Liver (tissue), 9 donors: ENCODE measurements around the gene TMTC4. TPM values are rescaled to one million over a fixed set of nuclear protein-coding genes. Genes with fewer than 3 reads are reported as not detected.

Source experiments
- DNase-seq: peaks from one replicate; pipeline ENCODE4 v3.0.0-alpha.2; 2017; ENCODE audit warnings: low spot score
- H3K27ac ChIP-seq, 2 donors: one replicate each; pipeline ENCODE4 v1.7.0; 2013; ENCODE audit warnings: inconsistent platforms in 2 of 2, low read length in 2 of 2, control low read depth in 1 of 2, low read depth in 1 of 2, mild to moderate bottlenecking in 1 of 2
- H3K27me3 ChIP-seq, 4 donors: one replicate each; pipeline versions ENCODE4 v1.6.1 to v1.7.0; 2013; ENCODE audit warnings: low read length in 3 of 4, inconsistent platforms in 1 of 4, mild to moderate bottlenecking in 1 of 4, moderate library complexity in 1 of 4; ENCODE audit not compliant: control insufficient read depth in 4 of 4, insufficient read depth in 4 of 4
- H3K36me3 ChIP-seq, 4 donors: one replicate each; pipeline versions ENCODE4 v1.6.1 to v1.7.0; 2013; ENCODE audit warnings: low read length in 3 of 4, mild to moderate bottlenecking in 3 of 4, low read depth in 1 of 4, moderate library complexity in 1 of 4; ENCODE audit not compliant: control insufficient read depth in 4 of 4, insufficient read depth in 3 of 4
- H3K4me1 ChIP-seq, 4 donors: one replicate each; pipeline versions ENCODE4 v1.6.1 to v1.7.0; 2013; ENCODE audit warnings: low read length in 3 of 4, mild to moderate bottlenecking in 3 of 4, moderate library complexity in 1 of 4; ENCODE audit not compliant: control insufficient read depth in 4 of 4, insufficient read depth in 4 of 4
- H3K4me3 ChIP-seq, 3 donors: one replicate each; pipeline versions ENCODE4 v1.6.1 to v1.7.0; 2013; ENCODE audit warnings: low read length in 3 of 3, control low read depth in 1 of 3, low read depth in 1 of 3, mild to moderate bottlenecking in 1 of 3
- H3K9ac ChIP-seq, 2 donors: one replicate each; pipeline ENCODE4 v1.7.0; 2013; ENCODE audit warnings: low read length in 2 of 2, mild to moderate bottlenecking in 2 of 2, moderate library complexity in 2 of 2, control low read depth in 1 of 2, low read depth in 1 of 2
- H3K9me3 ChIP-seq, 4 donors: one replicate each; pipeline versions ENCODE4 v1.6.1 to v1.7.0; 2013; ENCODE audit warnings: low read length in 3 of 4; ENCODE audit not compliant: control insufficient read depth in 4 of 4
- ATF3 ChIP-seq: IDR thresholded peaks from 2 replicates; pipeline ENCODE4 v1.6.1; 2016; ENCODE audit warnings: antibody characterized with exemption
- CTCF ChIP-seq: fragments of 150-350 bp; IDR thresholded peaks from 2 replicates; pipeline ENCODE4 v1.5.1; 2017; ENCODE audit warnings: improper control_type of control experiment, low read depth, low read length; ENCODE audit not compliant: missing input control
- EGR1 ChIP-seq, 2 donors: IDR thresholded peaks; 2 replicates each; pipeline ENCODE4 v1.6.1; 2016 to 2018; ENCODE audit warnings: antibody characterized with exemption in 2 of 2, low read depth in 2 of 2
- FOXA1 ChIP-seq: IDR thresholded peaks from 2 replicates; pipeline ENCODE4 v1.6.1; 2016; ENCODE audit warnings: antibody characterized with exemption
- FOXA2 ChIP-seq: IDR thresholded peaks from 2 replicates; pipeline ENCODE4 v1.6.1; 2016; ENCODE audit warnings: antibody characterized with exemption
- GABPA ChIP-seq, 2 donors: IDR thresholded peaks in 1 of 2; conservative IDR thresholded peaks in 1 of 2; 2 replicates each; pipeline ENCODE4 v1.6.1; 2016; ENCODE audit warnings: antibody characterized with exemption in 2 of 2, mild to moderate bottlenecking in 1 of 2, moderate library complexity in 1 of 2
- HNF4A ChIP-seq, 2 donors: conservative IDR thresholded peaks; 2 replicates each; pipeline ENCODE4 v1.6.1; 2016; ENCODE audit warnings: antibody characterized with exemption in 2 of 2, mild to moderate bottlenecking in 2 of 2
- HNF4G ChIP-seq: IDR thresholded peaks from 2 replicates; pipeline ENCODE4 v1.6.1; 2016; ENCODE audit warnings: antibody characterized with exemption
- JUND ChIP-seq, 2 donors: IDR thresholded peaks; 2 replicates each; pipeline ENCODE4 v1.6.1; 2016; ENCODE audit warnings: antibody characterized with exemption in 2 of 2
- NR2F2 ChIP-seq: IDR thresholded peaks from 2 replicates; pipeline ENCODE4 v1.6.1; 2016; ENCODE audit warnings: antibody characterized with exemption
- RAD21 ChIP-seq, 2 donors: IDR thresholded peaks; 2 replicates each; pipeline ENCODE4 v1.6.1; 2016; ENCODE audit warnings: antibody characterized with exemption in 2 of 2, mild to moderate bottlenecking in 2 of 2
- RXRA ChIP-seq, 2 donors: IDR thresholded peaks; 2 replicates each; pipeline ENCODE4 v1.6.1; 2017 to 2018; ENCODE audit warnings: antibody characterized with exemption in 2 of 2, mild to moderate bottlenecking in 1 of 2
- SP1 ChIP-seq: IDR thresholded peaks from 2 replicates; pipeline ENCODE4 v1.6.1; 2018; ENCODE audit warnings: antibody characterized with exemption, mild to moderate bottlenecking
- TAF1 ChIP-seq: conservative IDR thresholded peaks from 2 replicates; pipeline ENCODE4 v1.6.1; 2016; ENCODE audit warnings: antibody characterized with exemption, mild to moderate bottlenecking
- YY1 ChIP-seq: IDR thresholded peaks from 2 replicates; pipeline ENCODE4 v1.6.1; 2016; ENCODE audit warnings: antibody characterized with exemption, mild to moderate bottlenecking
- ZBTB33 ChIP-seq: IDR thresholded peaks from 2 replicates; pipeline ENCODE4 v1.6.1; 2016; ENCODE audit warnings: antibody characterized with exemption
- WGBS: extraction: QIAGEN DNeasy Blood & Tissue Kit; methylation state at CpG from one replicate; pipeline ENCODE4 v1.1.7; 2013; 5-methylcytosine and 5-hydroxymethylcytosine counted together
- polyA plus RNA-seq, 2 donors: library from polyadenylated mRNA; stranded (reverse) in 1 of 2; unstranded in 1 of 2; fragments of 200-250 nt in 1 of 2; fragments of >200 nt in 1 of 2; fragmentation: Nextera tagmentation in 1 of 2; extraction: Ambion mirVana in 1 of 2; gene quantifications; one replicate each; pipeline versions ENCODE4 v1.2.1 to v1.2.3, GENCODE V29; 2013 to 2015
- total RNA-seq, 2 donors: library from RNA; depleted of rRNA; stranded (reverse); fragments of >200 nt; gene quantifications; one replicate each; pipeline ENCODE4 v1.2.3, GENCODE V29; 2014
- TF ChIP-seq, protein P1 (sequence below): IDR thresholded peaks from 2 replicates; pipeline ENCODE4 v1.6.1; 2016; ENCODE audit warnings: antibody characterized with exemption
- TF ChIP-seq, protein P2 (sequence below): IDR thresholded peaks from 2 replicates; pipeline ENCODE4 v1.6.1; 2016; ENCODE audit warnings: antibody characterized with exemption, mild to moderate bottlenecking
- donor health status: healthy.
- donor health status: healthy.
- donor health status: healthy.
- donor health status: healthy.
- donor health status: healthy.

Gene TMTC4
- total and polyA plus RNA-seq, 4 donors = 7.3 to 26.4 (median 12.3) TPM

DNA sequence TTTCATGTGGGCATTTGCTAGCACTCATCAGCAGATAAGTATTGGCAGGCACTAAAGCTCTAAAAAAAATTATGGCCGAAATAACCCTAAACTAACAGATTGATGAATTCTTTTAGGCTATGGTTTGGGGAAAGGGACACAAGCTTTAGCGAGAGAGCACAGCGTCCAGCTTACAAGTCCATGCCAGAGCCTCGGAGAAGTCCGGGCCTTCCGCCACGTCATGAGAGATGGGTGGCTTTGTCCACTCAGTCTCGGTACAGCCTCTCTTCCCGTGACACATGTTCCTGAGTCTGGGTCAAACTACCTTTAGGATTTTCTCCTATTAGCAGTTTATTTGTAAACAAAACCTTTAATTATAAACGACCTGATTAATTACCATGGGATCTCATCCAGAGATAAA is 27.7 kb downstream of the TMTC4 start:
- no peaks in the 10 kb centered on the region for H3K27me3 ChIP-seq
- H3K9ac ChIP-seq = no peak overlapping the region
- no peaks in the 10 kb centered on the region for H3K9me3 ChIP-seq
- no peak overlapping the region for H3K27ac ChIP-seq
- H3K36me3 ChIP-seq = peaks cover 0 to 17% (median 2%) of the 10 kb centered on the region in 4 donors
- no peak for TF ChIP-seq FOXA1
- TF ChIP-seq, protein P1, sequence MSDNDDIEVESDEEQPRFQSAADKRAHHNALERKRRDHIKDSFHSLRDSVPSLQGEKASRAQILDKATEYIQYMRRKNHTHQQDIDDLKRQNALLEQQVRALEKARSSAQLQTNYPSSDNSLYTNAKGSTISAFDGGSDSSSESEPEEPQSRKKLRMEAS = no peak
- TF ChIP-seq GABPA (IDR thresholded peaks at IDR 0.05 in 1 of 2, conservative IDR thresholded peaks at IDR 0.05 in 1 of 2) = no peak
- TF ChIP-seq HNF4G = no peak
- TF ChIP-seq RAD21 (IDR thresholded peaks at IDR 0.05) = no peak
- no peak for TF ChIP-seq NR2F2
- no peak for TF ChIP-seq CTCF
- no peak for TF ChIP-seq SP1
- no peak for TF ChIP-seq HNF4A (conservative IDR thresholded peaks at IDR 0.05)
- no peak for TF ChIP-seq EGR1 (IDR thresholded peaks at IDR 0.05; ENCODE audit: low read depth in 2 of 2)
- no peak for TF ChIP-seq FOXA2
- TF ChIP-seq RXRA (IDR thresholded peaks at IDR 0.05) = no peak
- TF ChIP-seq ATF3 = no peak
- TF ChIP-seq YY1 = no peak
- TF ChIP-seq TAF1 = no peak
- TF ChIP-seq, protein P2, sequence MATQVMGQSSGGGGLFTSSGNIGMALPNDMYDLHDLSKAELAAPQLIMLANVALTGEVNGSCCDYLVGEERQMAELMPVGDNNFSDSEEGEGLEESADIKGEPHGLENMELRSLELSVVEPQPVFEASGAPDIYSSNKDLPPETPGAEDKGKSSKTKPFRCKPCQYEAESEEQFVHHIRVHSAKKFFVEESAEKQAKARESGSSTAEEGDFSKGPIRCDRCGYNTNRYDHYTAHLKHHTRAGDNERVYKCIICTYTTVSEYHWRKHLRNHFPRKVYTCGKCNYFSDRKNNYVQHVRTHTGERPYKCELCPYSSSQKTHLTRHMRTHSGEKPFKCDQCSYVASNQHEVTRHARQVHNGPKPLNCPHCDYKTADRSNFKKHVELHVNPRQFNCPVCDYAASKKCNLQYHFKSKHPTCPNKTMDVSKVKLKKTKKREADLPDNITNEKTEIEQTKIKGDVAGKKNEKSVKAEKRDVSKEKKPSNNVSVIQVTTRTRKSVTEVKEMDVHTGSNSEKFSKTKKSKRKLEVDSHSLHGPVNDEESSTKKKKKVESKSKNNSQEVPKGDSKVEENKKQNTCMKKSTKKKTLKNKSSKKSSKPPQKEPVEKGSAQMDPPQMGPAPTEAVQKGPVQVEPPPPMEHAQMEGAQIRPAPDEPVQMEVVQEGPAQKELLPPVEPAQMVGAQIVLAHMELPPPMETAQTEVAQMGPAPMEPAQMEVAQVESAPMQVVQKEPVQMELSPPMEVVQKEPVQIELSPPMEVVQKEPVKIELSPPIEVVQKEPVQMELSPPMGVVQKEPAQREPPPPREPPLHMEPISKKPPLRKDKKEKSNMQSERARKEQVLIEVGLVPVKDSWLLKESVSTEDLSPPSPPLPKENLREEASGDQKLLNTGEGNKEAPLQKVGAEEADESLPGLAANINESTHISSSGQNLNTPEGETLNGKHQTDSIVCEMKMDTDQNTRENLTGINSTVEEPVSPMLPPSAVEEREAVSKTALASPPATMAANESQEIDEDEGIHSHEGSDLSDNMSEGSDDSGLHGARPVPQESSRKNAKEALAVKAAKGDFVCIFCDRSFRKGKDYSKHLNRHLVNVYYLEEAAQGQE = no peak
- TF ChIP-seq ZBTB33 = no peak
- no peak for TF ChIP-seq JUND (IDR thresholded peaks at IDR 0.05)
- DNase-seq = no peak
- H3K4me1 ChIP-seq = no peaks in the 10 kb centered on the region
- H3K4me3 ChIP-seq = no peak overlapping the region
- 96% methylated on average over 10 of the region's 10 CpGs for WGBS
